Transverse colon (tissue), 3 donors: ENCODE measurements around the gene OR12D3.

Experiments
- CTCF ChIP-seq, 5 experiments: fragments of 200-600 bp in 3 of 5; fragments of 450-650 bp in 2 of 5; sonication (generic) in 3 of 5; IDR thresholded peaks; 1 replicate in 2 of 5; 2 replicates in 3 of 5; pipeline ENCODE4 v1.5.1; 2016 to 2017; ENCODE audit warnings: antibody characterized with exemption in 5 of 5, inconsistent platforms in 3 of 5, mild to moderate bottlenecking in 2 of 5, moderate library complexity in 1 of 5
- POLR2A ChIP-seq: fragments of 450-650 bp; IDR thresholded peaks from one replicate; pipeline ENCODE4 v1.6.1; 2016; ENCODE audit warnings: antibody characterized with exemption, mild to moderate bottlenecking, moderate library complexity

- no peak for TF ChIP-seq CTCF (IDR thresholded peaks at IDR 0.05)
- TF ChIP-seq POLR2A, result no peak
Measured at GRCh38 chr6:29414588-29414987, 39.5 kb upstream of the OR12D3 start, which contains the start of gene OR12D1.
